Testis (tissue), 2 donors: ENCODE results near the gene ZNF529.

Experiments used
- CTCF ChIP-seq, 3 experiments: fragments of 450-650 bp in 2 of 3; fragments of 200-600 bp in 1 of 3; sonication (generic) in 1 of 3; IDR thresholded peaks; one replicate each; pipeline ENCODE4 v1.5.1; 2016 to 2019; ENCODE audit warnings: antibody characterized with exemption in 3 of 3, mild to moderate bottlenecking in 2 of 3, moderate library complexity in 1 of 3
- POLR2A ChIP-seq: fragments of 450-650 bp; IDR thresholded peaks from one replicate; pipeline ENCODE4 v1.6.1; 2017; ENCODE audit warnings: antibody characterized with exemption, mild to moderate bottlenecking, moderate library complexity

DNA sequence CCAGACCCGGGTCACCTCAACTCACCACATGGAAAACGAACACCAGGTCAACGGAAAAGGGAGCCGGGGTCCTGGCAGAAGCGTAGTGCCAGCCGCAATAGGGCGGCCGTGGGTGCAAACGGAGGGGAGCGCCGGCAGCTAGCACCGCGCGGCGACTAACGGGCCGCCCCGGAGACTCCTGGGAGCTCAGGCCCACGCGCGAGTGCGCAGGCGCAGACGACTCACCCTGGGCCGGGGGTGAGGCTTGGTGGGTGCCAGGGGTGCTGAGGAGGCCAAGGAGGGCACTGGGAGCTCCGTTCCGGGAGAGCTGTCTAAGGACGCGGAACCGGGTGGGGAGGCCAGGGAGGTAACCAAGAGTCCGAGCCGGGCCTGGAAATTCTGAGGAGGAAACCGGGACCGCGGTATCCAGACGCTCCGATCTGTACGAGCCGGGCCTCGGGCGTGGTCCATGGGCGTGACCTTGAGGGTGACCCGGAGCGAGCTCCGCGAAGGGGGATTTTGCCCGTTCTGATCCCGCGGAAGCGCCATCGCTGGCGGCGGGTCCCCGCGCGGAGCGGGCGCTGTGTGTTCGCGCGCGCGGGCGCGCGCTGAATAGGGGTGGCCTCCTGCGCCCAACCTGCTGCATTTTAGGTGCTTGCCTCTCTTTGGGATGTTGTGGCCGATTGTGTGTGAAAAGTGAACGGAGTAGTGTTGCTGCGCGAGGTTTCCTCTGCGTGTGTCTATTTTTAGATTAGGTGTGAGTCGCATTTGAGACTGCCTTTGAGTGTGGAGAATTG, 32.2 kb upstream of the ZNF529 start, which contains the start of gene ZNF382:
- no peak for TF ChIP-seq POLR2A
- TF ChIP-seq CTCF (IDR thresholded peaks at IDR 0.05): no peak
